Measurements from ENCODE around the gene ATP13A4. TPM values are rescaled to one million over a fixed set of nuclear protein-coding genes. Genes with fewer than 3 reads are reported as not detected.

ATP13A4 gene
- total RNA-seq, 2 donors from 2014 or later: 11.0 to 17.9 TPM

GRCh38 chr3:193560091-193560490 is 5.4 kb upstream of the ATP13A4 start:
- no peaks in the 10 kb centered on the region for H3K36me3 ChIP-seq
- H3K27me3 ChIP-seq: no peaks in the 10 kb centered on the region
- H3K27ac ChIP-seq: no peak overlapping the region
- DNase-seq: no peak
- TF ChIP-seq CTCF (IDR thresholded peaks at IDR 0.05): no peak
- no peak overlapping the region for H3K4me3 ChIP-seq
- peaks cover 5% of the 10 kb centered on the region for H3K4me1 ChIP-seq
- no peaks in the 10 kb centered on the region for H3K9me3 ChIP-seq
- H3K9ac ChIP-seq (ENCODE audit: low read depth in 2 of 2, low read length in 2 of 2): no peak overlapping the region
- intact Hi-C loops (cut with DNase I): no loop called here

GRCh38 chr3:193559100-193559499 is 4.4 kb upstream of the ATP13A4 start:
- Histone ChIP-seq H3K4me3 (no peak overlapping the region), H3K27ac (no peak overlapping the region), H3K36me3 (no peaks in the 10 kb centered on the region), H3K9me3 (no peaks in the 10 kb centered on the region), H3K27me3 (no peaks in the 10 kb centered on the region), H3K4me1 (peaks cover 5% of the 10 kb centered on the region), H3K9ac (ENCODE audit: low read depth in 2 of 2, low read length in 2 of 2) (no peak overlapping the region)
- DNase-seq: no peak
- no peak for TF ChIP-seq CTCF (IDR thresholded peaks at IDR 0.05)
- intact Hi-C loops (cut with DNase I): no loop called here

GRCh38 chr3:193556841-193557240 is 2.1 kb upstream of the ATP13A4 start:
- peaks cover 5% of the 10 kb centered on the region for H3K4me1 ChIP-seq
- no peak overlapping the region for H3K9ac ChIP-seq (ENCODE audit: low read depth in 2 of 2, low read length in 2 of 2)
- no peaks in the 10 kb centered on the region for H3K27me3 ChIP-seq
- no peaks in the 10 kb centered on the region for H3K9me3 ChIP-seq
- intact Hi-C loops (cut with DNase I): no loop called here
- no peak overlapping the region for H3K4me3 ChIP-seq
- H3K27ac ChIP-seq: no peak overlapping the region
- no peak for TF ChIP-seq CTCF (IDR thresholded peaks at IDR 0.05)
- H3K36me3 ChIP-seq: no peaks in the 10 kb centered on the region
- DNase-seq: peak; percentile 86

DNA sequence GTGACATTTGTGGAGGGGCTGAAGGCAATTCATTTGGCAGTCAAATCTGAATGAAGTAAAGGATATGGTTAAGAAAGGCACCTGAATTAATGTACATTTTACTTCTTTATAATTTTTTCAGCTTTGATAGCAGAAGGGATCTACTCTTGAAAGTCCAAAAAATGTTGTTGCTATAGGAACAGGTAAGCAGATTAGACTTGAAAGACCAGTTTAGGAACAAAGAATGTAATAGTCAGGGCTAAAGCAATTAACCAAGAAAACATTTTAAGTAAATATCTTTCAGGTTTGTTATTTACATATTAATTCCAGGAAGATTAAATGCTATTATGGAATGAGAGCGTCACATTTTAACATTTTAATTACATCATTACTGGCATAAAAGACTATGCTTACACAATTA is 1.1 kb downstream of the ATP13A4 start:
- H3K27ac ChIP-seq: no peak overlapping the region
- no peaks in the 10 kb centered on the region for H3K36me3 ChIP-seq
- no peak overlapping the region for H3K4me3 ChIP-seq
- TF ChIP-seq CTCF (IDR thresholded peaks at IDR 0.05): no peak
- intact Hi-C loops (cut with DNase I): no loop called here
- no peak for DNase-seq
- no peaks in the 10 kb centered on the region for H3K9me3 ChIP-seq
- H3K27me3 ChIP-seq: no peaks in the 10 kb centered on the region
- H3K4me1 ChIP-seq: peaks cover 5% of the 10 kb centered on the region
- no peak overlapping the region for H3K9ac ChIP-seq (ENCODE audit: low read depth in 2 of 2, low read length in 2 of 2)

GRCh38 chr3:193552923-193553322 is 1.8 kb downstream of the ATP13A4 start:
- Histone ChIP-seq H3K4me1 (peaks cover 5% of the 10 kb centered on the region), H3K9me3 (no peaks in the 10 kb centered on the region), H3K27me3 (no peaks in the 10 kb centered on the region), H3K27ac (no peak overlapping the region), H3K36me3 (no peaks in the 10 kb centered on the region), H3K9ac (ENCODE audit: low read depth in 2 of 2, low read length in 2 of 2) (no peak overlapping the region), H3K4me3 (no peak overlapping the region)
- intact Hi-C loops (cut with DNase I): no loop called here
- DNase-seq: no peak
- no peak for TF ChIP-seq CTCF (IDR thresholded peaks at IDR 0.05)

DNA sequence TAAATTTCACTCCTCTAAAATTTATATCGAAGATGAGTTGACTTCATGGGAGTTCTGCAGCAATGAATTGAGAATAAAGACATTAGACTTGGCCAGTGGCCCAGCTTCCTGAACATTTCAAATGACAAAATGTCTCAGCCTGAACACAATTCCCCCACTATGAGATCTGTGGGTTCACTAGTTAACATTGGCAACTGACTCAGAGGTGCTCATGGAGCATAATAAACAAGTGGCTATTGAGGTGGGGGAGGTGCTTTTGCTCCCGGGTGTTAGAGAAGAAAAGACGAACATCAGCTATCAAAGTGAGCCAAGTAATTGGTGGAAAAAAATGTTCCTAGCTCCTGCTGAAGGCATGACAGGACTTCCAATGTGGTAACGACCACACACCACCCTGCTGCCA is 6.3 kb downstream of the ATP13A4 start:
- Histone ChIP-seq H3K4me3 (no peak overlapping the region), H3K27ac (no peak overlapping the region), H3K4me1 (no peaks in the 10 kb centered on the region), H3K9me3 (no peaks in the 10 kb centered on the region), H3K27me3 (no peaks in the 10 kb centered on the region), H3K9ac (ENCODE audit: low read depth in 2 of 2, low read length in 2 of 2) (no peak overlapping the region), H3K36me3 (no peaks in the 10 kb centered on the region)
- DNase-seq: no peak
- no peak for TF ChIP-seq CTCF (IDR thresholded peaks at IDR 0.05)
- intact Hi-C loops (cut with DNase I): no loop called here

All from colonic mucosa (tissue), 4 donors.